ENCODE data around the gene ZNF644.
A peak's percentile ranks its signal among the peaks of the same experiment; 100 is the strongest.

Gene ZNF644

GRCh38 chr1:91024481-91025119, 2.8 kb upstream of the ZNF644 start:
- H3K27ac ChIP-seq = no peak overlapping the region
- no peak for DNase-seq (ENCODE audit: low read depth, low spot score)

DNA sequence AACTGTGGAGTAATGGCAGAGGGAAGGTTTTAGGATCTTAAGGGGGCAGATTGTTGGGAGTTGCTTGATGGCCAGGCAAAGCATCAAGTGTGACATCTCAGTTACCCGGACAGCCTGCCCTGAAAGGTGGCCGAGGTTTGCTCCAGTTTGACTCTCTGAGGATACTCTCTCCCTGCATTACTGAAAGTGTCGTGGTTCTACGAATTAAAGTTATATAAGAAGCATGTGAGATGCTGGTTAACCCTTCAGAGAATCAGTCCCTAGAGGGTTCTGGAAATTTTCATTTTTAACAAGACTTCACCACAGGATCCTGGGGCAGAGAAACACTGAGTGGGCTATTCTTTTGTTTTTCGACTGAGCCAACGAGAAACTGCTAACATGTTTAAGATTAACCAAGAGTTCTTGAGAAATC, 689 bp upstream of the ZNF644 start:
- peak overlapping the region; percentile 95 for H3K27ac ChIP-seq
- no peak for DNase-seq (ENCODE audit: low read depth, low spot score)

GRCh38 chr1:91020967-91021685, 709 bp downstream of the ZNF644 start:
- peak; percentile 41 for DNase-seq (ENCODE audit: low read depth, low spot score)
- H3K27ac ChIP-seq = peak overlapping the region; percentile 95

DNA sequence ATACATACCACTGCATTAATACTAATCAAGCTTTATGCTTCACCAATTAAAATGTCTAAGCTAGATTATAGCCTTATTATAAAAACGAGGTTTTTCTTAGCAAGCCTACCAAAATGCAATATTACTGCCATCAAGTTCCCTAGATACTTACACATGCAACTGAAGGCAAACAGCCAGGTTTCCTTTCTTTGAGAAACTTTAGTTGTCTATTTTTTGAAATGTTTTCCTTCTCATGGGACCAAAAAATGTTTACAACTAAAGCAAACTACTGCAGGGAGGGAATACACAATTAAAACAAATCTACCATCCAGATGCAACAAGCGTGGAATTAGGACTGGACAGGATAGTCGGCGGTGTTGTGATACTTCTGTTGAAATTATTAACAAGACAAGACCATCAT, 1.3 kb downstream of the ZNF644 start:
- peak overlapping the region; percentile 95 for H3K27ac ChIP-seq
- DNase-seq (ENCODE audit: low read depth, low spot score) = no peak

DNA sequence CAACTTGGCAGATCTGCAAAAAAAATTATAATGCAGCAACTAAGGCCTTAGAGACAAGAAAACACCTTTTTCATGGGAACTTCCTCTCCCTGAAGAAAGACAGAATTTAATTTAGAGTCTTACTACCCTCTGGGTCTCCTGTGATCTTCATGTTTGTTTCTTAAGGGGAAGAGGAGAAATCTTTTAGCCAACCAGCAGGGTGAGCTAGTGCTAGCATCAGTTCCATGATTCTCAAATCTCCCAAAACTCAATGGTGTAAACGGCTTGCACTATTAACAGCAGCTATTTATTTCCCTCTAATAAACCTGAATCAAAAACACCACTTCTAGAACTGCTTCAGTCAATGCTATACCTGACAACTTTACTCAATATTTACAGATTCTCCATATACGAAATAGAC, 3.8 kb downstream of the ZNF644 start:
- DNase-seq (ENCODE audit: low read depth, low spot score) = no peak
- peak overlapping the region; percentile 73 for H3K27ac ChIP-seq

- peak overlapping the region; percentile 73 for H3K27ac ChIP-seq
- peak; percentile 78 for DNase-seq (ENCODE audit: low read depth, low spot score)
Observed at GRCh38 chr1:91015794-91016550, 5.9 kb downstream of the ZNF644 start.

- H3K27ac ChIP-seq = peak overlapping the region; percentile 73
- peak; percentile 50 for DNase-seq (ENCODE audit: low read depth, low spot score)
Observed at GRCh38 chr1:91015358-91015780, 6.5 kb downstream of the ZNF644 start.

- DNase-seq (ENCODE audit: low read depth, low spot score) = no peak
- H3K27ac ChIP-seq = peak overlapping the region; percentile 73
Observed at GRCh38 chr1:91014475-91014874, 7.4 kb downstream of the ZNF644 start.

DNA sequence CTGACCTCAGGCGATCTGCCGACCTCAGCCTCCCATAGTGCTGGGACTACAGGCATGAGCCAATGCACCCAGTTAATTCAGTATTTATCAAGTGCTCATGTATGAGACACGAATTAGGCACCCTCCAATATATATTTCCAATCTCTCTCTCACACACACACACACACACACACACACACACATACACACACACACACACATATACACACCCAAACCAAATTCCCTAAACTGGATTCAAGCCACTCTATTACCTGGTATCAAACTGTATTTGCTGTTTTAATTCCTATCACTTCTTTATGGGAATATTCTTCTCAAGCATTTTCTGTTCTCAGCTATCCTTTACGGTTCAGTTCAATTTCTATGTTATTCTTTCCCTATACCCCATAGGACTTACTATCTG, 8.5 kb downstream of the ZNF644 start:
- DNase-seq (ENCODE audit: low read depth, low spot score) = no peak

DNA sequence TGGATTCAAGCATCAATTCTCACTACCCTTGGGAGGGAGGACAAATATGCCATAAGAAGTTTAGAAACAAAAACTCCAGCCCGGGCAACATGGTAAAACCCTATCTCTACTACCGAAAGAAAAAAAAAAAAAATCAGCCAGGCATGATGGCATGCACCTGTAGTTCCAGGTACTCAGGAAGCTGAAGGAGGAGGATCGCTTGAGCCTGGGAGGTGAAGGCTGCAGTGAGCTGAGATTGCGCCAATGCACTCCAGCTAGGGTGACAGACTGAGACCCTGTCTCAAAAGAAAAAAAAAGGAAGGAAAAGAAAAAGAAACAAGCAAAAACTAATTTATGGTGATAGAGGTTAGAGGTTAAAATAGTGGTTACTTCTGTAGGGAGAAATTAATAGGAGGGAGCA, 9.6 kb downstream of the ZNF644 start:
- H3K27ac ChIP-seq = no peak overlapping the region
- no peak for DNase-seq (ENCODE audit: low read depth, low spot score)

More for the DNA sequence above, 8.5 kb downstream of the ZNF644 start:
- no peak overlapping the region for H3K27ac ChIP-seq

DNA sequence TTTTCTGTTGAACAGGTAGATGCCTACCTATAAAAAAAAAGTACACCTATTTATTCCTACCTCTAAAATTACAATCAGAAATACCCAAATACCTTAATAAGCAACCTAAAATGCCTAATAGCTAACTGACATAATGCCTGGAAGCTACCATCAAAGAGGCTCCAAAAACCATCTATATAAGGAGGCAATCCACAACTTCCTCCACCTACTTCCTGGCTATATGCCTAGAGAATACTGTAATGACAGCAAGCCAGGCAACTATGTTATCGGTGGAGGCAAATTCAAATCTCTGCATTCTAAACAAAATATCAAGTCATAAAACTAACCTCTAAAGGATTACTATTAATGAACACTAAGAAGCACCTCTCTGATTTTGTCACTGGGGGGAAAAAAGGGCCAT, 10.1 kb downstream of the ZNF644 start:
- DNase-seq (ENCODE audit: low read depth, low spot score) = no peak

GRCh38 chr1:91007827-91008226, 14.0 kb downstream of the ZNF644 start:
- no peak overlapping the region for H3K27ac ChIP-seq
- DNase-seq (ENCODE audit: low read depth, low spot score) = no peak

More for the DNA sequence above, 10.1 kb downstream of the ZNF644 start:
- H3K27ac ChIP-seq = no peak overlapping the region

- H3K27ac ChIP-seq = no peak overlapping the region
- DNase-seq (ENCODE audit: low read depth, low spot score) = no peak
Observed at GRCh38 chr1:91007092-91007491, 14.7 kb downstream of the ZNF644 start.

- DNase-seq (ENCODE audit: low read depth, low spot score) = no peak
- no peak overlapping the region for H3K27ac ChIP-seq
Observed at GRCh38 chr1:91006113-91006908, 15.5 kb downstream of the ZNF644 start.

GRCh38 chr1:91005285-91005684, 16.6 kb downstream of the ZNF644 start:
- DNase-seq (ENCODE audit: low read depth, low spot score) = no peak

GRCh38 chr1:91004145-91004544, 17.7 kb downstream of the ZNF644 start:
- no peak overlapping the region for H3K27ac ChIP-seq
- no peak for DNase-seq (ENCODE audit: low read depth, low spot score)

More at GRCh38 chr1:91005285-91005684, 16.6 kb downstream of the ZNF644 start:
- H3K27ac ChIP-seq = no peak overlapping the region

GRCh38 chr1:90996742-90997413, 25.0 kb downstream of the ZNF644 start:
- no peak for DNase-seq (ENCODE audit: low read depth, low spot score)
- H3K27ac ChIP-seq = no peak overlapping the region

DNA sequence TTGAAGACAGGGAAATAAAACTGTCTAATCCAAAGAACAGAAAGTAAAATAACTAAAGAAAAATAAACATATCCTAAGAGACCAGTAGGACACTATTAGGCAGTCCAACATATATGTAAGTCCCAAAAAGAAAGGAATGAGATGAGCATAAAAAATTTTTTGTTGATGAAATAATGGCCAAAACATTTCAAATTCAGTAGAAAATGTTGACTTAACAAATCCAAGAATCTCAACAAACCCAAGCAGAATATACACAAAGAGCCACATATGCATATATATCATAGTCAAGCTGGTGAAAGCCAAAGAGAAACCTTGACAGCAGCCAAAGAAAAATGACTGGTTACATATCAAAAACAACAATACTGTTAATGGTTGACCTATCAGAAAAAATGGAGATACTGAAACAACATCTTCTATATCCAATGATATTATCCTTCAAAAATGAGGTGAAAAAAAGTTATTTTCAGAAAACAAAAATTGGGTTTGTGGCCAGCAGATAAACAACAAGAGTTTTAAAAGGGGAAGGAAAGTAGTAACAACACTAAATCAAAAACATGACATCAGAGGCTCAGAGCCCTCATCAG, 26.4 kb downstream of the ZNF644 start:
- H3K27ac ChIP-seq = no peak overlapping the region
- no peak for DNase-seq (ENCODE audit: low read depth, low spot score)

DNA sequence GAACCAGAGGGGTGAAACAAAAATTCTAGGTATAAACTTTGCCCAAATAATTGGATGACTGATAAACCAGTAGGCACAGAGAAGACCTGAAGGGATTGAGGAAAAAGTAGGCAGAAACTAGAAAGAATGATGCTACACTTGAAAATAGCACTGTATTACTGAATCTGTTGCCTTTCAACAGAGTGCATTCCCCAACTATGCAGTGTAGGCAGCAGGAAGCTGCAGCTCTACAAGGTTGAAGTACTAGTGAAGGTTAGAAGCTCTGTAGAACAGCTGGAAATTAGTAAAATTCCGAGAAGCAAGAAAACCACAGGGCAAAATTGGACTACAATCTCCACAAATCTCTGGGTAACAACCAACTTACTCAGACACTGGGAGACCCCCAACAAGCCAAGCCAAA, 27.4 kb downstream of the ZNF644 start:
- no peak overlapping the region for H3K27ac ChIP-seq

More for the DNA sequence above, 27.4 kb downstream of the ZNF644 start:
- DNase-seq (ENCODE audit: low read depth, low spot score) = no peak
